Keratinocyte (primary cell): ENCODE measurements around the gene STK4. TPM values are rescaled to one million over a fixed set of nuclear protein-coding genes. Genes with fewer than 3 reads are reported as not detected.

Experiments
- DNase-seq: peaks from one replicate; pipeline ENCODE4 v3.0.0-alpha.2; 2011; ENCODE audit warnings: low read depth, missing footprints, low spot score
- FAIRE-seq: peaks from 2 replicates; lab custom pipeline; 2011; peaks lifted over from hg19 to GRCh38; lab: Jason Lieb, UNC
- H2AFZ ChIP-seq: 2 replicates; pipeline ENCODE4 v1.6.0; 2012; ENCODE audit warnings: low read length, control low read depth, inconsistent platforms; ENCODE audit not compliant: control insufficient read depth
- H3K27ac ChIP-seq: 2 replicates; pipeline ENCODE4 v1.5.1; 2011; ENCODE audit warnings: low read length; ENCODE audit not compliant: control insufficient read depth, insufficient read depth
- H3K27me3 ChIP-seq: 3 replicates; pipeline ENCODE4 v1.6.0; 2011; ENCODE audit warnings: low read length; ENCODE audit not compliant: control insufficient read depth, insufficient read depth; ENCODE audit errors: extremely low read depth
- H3K36me3 ChIP-seq, 2 experiments: 2 replicates in 1 of 2; 3 replicates in 1 of 2; pipeline ENCODE4 v1.5.1; 2011; ENCODE audit warnings: low read length in 2 of 2, mild to moderate bottlenecking in 1 of 2; ENCODE audit not compliant: control insufficient read depth in 2 of 2, insufficient read depth in 2 of 2; ENCODE audit errors: extremely low read depth in 1 of 2
- H3K4me1 ChIP-seq: 3 replicates; pipeline ENCODE4 v1.5.1; 2011; ENCODE audit warnings: low read length; ENCODE audit not compliant: control insufficient read depth, insufficient read depth; ENCODE audit errors: extremely low read depth
- H3K4me2 ChIP-seq: 3 replicates; pipeline ENCODE4 v1.6.0; 2011; ENCODE audit warnings: low read depth, low read length; ENCODE audit not compliant: control insufficient read depth, insufficient read depth; ENCODE audit errors: extremely low read depth
- H3K4me3 ChIP-seq, 3 experiments: fragments of 200-600 bp in 1 of 3; sonication (generic) in 1 of 3; 2 replicates in 2 of 3; 3 replicates in 1 of 3; pipeline ENCODE4 v1.5.1; 2011 to 2016; ENCODE audit warnings: low read length in 3 of 3, mild to moderate bottlenecking in 3 of 3, control low read depth in 2 of 3, inconsistent platforms in 1 of 3, low read depth in 1 of 3, mixed read lengths in 1 of 3, mixed run types in 1 of 3, moderate library complexity in 1 of 3; ENCODE audit not compliant: control insufficient read depth in 2 of 3, insufficient read depth in 2 of 3; ENCODE audit errors: extremely low read depth in 1 of 3
- H3K79me2 ChIP-seq: 2 replicates; pipeline ENCODE4 v1.6.0; 2012; ENCODE audit warnings: low read length; ENCODE audit not compliant: control insufficient read depth, insufficient read depth
- H3K9ac ChIP-seq: 3 replicates; pipeline ENCODE4 v1.6.0; 2011; ENCODE audit warnings: low read length; ENCODE audit not compliant: control insufficient read depth, insufficient read depth; ENCODE audit errors: extremely low read depth
- H3K9me1 ChIP-seq: 3 replicates; pipeline ENCODE4 v1.6.0; 2011; ENCODE audit warnings: low read length; ENCODE audit not compliant: control insufficient read depth, insufficient read depth; ENCODE audit errors: extremely low read depth
- H3K9me3 ChIP-seq: 2 replicates; pipeline ENCODE4 v1.5.1; 2012; ENCODE audit warnings: low read depth, low read length; ENCODE audit not compliant: control insufficient read depth
- H4K20me1 ChIP-seq: 3 replicates; pipeline ENCODE4 v1.6.0; 2011; ENCODE audit warnings: low read length; ENCODE audit not compliant: control insufficient read depth, insufficient read depth; ENCODE audit errors: extremely low read depth
- EZH2 ChIP-seq: IDR thresholded peaks from one replicate; pipeline ENCODE4 v1.6.1; 2012; ENCODE audit warnings: inconsistent platforms, mild to moderate bottlenecking, low read length, moderate library complexity
- dilution Hi-C: fragments of 300-500 bp; cut with MboI; formaldehyde crosslinking; loops from one replicate; pipeline ENCODE4 v1.7.0; 2020; ENCODE audit warnings: low sequenced_read_pairs; ENCODE audit not compliant: extremely low pct_ligation_motif_present
- polyA plus RNA-seq, 5 experiments: library from polyadenylated mRNA; depleted of rRNA in 3 of 5; stranded (reverse) in 3 of 5; stranded (forward) in 1 of 5; unstranded in 1 of 5; fragments of >200 nt; gene quantifications; 1 replicate in 1 of 5; 2 replicates in 3 of 5; 3 replicates in 1 of 5; pipeline versions ENCODE4 v1.2.1 to v1.2.3, GENCODE V29; 2011 to 2012; ENCODE audit warnings: missing spikeins in 2 of 5, low read depth in 1 of 5, low replicate concordance in 1 of 5
- TF ChIP-seq, protein P1 (sequence below), 3 experiments: IDR thresholded peaks in 1 of 3; conservative IDR thresholded peaks in 1 of 3; optimal IDR thresholded peaks in 1 of 3; 2 replicates in 2 of 3; 3 replicates in 1 of 3; pipeline versions ENCODE3 to v1.5.1; 2011; ENCODE audit warnings: low read length in 3 of 3, mild to moderate bottlenecking in 3 of 3, moderate library complexity in 2 of 3, control low read depth in 1 of 3, inconsistent platforms in 1 of 3; ENCODE audit not compliant: insufficient read depth in 2 of 3; ENCODE audit errors: extremely low read depth in 1 of 3

STK4 gene
- polyA plus RNA-seq, 1 donor (not counting 4 experiments of a cell fraction or from before 2014, with no cell fraction given), result 30.5 TPM

DNA sequence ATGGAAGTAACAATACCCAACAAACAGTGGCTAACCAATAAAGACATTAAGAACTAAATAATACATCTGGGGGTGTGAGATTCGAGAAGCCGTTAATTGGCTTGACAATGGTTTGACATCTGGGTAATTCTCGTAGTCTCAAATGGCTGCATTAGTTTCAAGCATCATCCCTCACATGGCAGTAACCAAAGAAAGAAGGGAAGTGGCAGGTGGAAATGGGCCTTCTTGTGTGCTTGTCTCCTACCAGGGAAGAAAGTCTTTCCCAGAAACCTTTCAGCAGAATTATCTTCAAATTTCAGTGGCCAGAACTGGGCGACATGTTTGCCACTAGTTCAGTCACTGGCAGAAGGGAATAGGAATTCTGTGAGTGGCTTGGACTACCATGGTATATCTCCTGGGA is 10.4 kb downstream of the STK4 start:
- Histone ChIP-seq H3K4me3 (no peak overlapping the region), H3K27me3 (no peaks in the 10 kb centered on the region), H3K9ac (no peak overlapping the region), H3K79me2 (peaks cover 2% of the 10 kb centered on the region), H3K9me3 (no peaks in the 10 kb centered on the region), H4K20me1 (no peaks in the 10 kb centered on the region), H3K4me1 (peaks cover 8% of the 10 kb centered on the region), H3K27ac (no peak overlapping the region), H3K4me2 (no peak overlapping the region), H2AFZ (no peak overlapping the region), H3K9me1 (no peaks in the 10 kb centered on the region), H3K36me3 (peaks cover 11 to 20% of the 10 kb centered on the region in 2 experiments)
- TF ChIP-seq, protein P1, sequence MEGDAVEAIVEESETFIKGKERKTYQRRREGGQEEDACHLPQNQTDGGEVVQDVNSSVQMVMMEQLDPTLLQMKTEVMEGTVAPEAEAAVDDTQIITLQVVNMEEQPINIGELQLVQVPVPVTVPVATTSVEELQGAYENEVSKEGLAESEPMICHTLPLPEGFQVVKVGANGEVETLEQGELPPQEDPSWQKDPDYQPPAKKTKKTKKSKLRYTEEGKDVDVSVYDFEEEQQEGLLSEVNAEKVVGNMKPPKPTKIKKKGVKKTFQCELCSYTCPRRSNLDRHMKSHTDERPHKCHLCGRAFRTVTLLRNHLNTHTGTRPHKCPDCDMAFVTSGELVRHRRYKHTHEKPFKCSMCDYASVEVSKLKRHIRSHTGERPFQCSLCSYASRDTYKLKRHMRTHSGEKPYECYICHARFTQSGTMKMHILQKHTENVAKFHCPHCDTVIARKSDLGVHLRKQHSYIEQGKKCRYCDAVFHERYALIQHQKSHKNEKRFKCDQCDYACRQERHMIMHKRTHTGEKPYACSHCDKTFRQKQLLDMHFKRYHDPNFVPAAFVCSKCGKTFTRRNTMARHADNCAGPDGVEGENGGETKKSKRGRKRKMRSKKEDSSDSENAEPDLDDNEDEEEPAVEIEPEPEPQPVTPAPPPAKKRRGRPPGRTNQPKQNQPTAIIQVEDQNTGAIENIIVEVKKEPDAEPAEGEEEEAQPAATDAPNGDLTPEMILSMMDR (optimal IDR thresholded peaks at IDR 0.05 in 1 of 3, IDR thresholded peaks at IDR 0.05 in 1 of 3, conservative IDR thresholded peaks at IDR 0.05 in 1 of 3; ENCODE audit: extremely low read depth in 1 of 3, insufficient read depth in 2 of 3, low read length in 3 of 3), result no peak
- TF ChIP-seq EZH2, result no peak
- dilution Hi-C loops, result no loop called here
- FAIRE-seq (no peak), DNase-seq (no peak)

DNA sequence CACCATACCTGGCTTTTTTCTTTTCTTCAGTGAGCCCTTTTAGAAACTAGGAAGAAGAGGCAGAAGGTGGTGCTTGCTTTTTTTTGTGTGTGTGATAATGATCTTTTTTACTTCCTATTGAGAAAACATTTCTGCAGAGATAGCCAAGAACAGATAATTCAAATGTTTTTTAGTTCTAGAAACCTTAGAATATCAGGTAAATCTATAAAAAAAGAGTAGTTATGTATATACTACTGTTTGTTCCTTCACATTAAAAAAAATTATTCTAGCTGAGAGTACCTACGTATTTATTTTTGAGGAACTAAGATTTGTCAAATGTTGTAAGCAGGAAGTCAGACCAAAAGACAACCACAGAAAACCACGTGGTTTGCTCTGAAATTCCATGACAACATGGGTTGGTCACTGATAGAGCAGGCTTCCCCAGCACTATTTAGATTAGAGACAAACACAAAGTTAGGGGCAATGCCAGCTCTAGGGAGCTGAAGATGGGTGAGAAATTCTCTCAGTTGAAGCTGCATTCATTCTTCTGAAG is 12.8 kb downstream of the STK4 start:
- Histone ChIP-seq H3K9me1 (no peaks in the 10 kb centered on the region), H3K79me2 (peaks cover 1% of the 10 kb centered on the region), H3K27me3 (no peaks in the 10 kb centered on the region), H4K20me1 (no peaks in the 10 kb centered on the region), H3K27ac (no peak overlapping the region), H3K36me3 (peaks cover 8 to 16% of the 10 kb centered on the region in 2 experiments), H3K9ac (no peak overlapping the region), H3K4me1 (no peaks in the 10 kb centered on the region), H3K9me3 (no peaks in the 10 kb centered on the region), H3K4me2 (no peak overlapping the region), H2AFZ (no peak overlapping the region), H3K4me3 (no peak overlapping the region)
- dilution Hi-C loops, result no loop called here
- TF ChIP-seq, protein P1 (optimal IDR thresholded peaks at IDR 0.05 in 1 of 3, IDR thresholded peaks at IDR 0.05 in 1 of 3, conservative IDR thresholded peaks at IDR 0.05 in 1 of 3; ENCODE audit: extremely low read depth in 1 of 3, insufficient read depth in 2 of 3, low read length in 3 of 3), result no peak
- no peak for TF ChIP-seq EZH2
- FAIRE-seq, result no peak
- no peak for DNase-seq
